Neural cell (in vitro differentiated cells): Measurements from ENCODE around the gene AK2. TPM values are rescaled to one million over a fixed set of nuclear protein-coding genes. Genes with fewer than 3 reads are reported as not detected.

Source experiments
- H2AFZ ChIP-seq: fragments of 200-600, 300-800 bp; sonication (generic), shearing (Covaris generic); 2 replicates; pipeline ENCODE4 v1.6.0; 2014; ENCODE audit warnings: low read depth, mild to moderate bottlenecking, antibody characterized with exemption, low read length, moderate library complexity
- H3F3A ChIP-seq: fragments of 200-600 bp; shearing (Covaris generic); 2 replicates; pipeline ENCODE4 v1.6.1; 2016; ENCODE audit warnings: mild to moderate bottlenecking, moderate library complexity, mixed read lengths, antibody characterized with exemption, low read length; ENCODE audit not compliant: insufficient read depth, poor library complexity, severe bottlenecking
- H3K27ac ChIP-seq: fragments of 200-600, 300-800 bp; sonication (generic), shearing (Covaris generic); 2 replicates; pipeline ENCODE4 v1.5.1; 2014; ENCODE audit warnings: mild to moderate bottlenecking, low read length, moderate library complexity
- H3K27me3 ChIP-seq: fragments of 300-800, 200-600 bp; sonication (generic), shearing (Covaris generic); 2 replicates; pipeline ENCODE4 v1.6.0; 2014; ENCODE audit warnings: mild to moderate bottlenecking, low read depth, low read length, moderate library complexity; ENCODE audit not compliant: insufficient read depth
- H3K36me3 ChIP-seq: fragments of 300-800, 200-600 bp; sonication (generic), shearing (Covaris generic); 2 replicates; pipeline ENCODE4 v1.5.1; 2014; ENCODE audit warnings: mild to moderate bottlenecking, antibody characterized with exemption, low read length, moderate library complexity; ENCODE audit not compliant: insufficient read depth
- H3K4me2 ChIP-seq: fragments of 300-800, 200-600 bp; sonication (generic), shearing (Covaris generic); 2 replicates; pipeline ENCODE4 v1.6.0; 2014; ENCODE audit warnings: mild to moderate bottlenecking, low read length
- H3K4me3 ChIP-seq: fragments of 300-800, 200-600 bp; sonication (generic), shearing (Covaris generic); 2 replicates; pipeline ENCODE4 v1.5.1; 2014; ENCODE audit warnings: mild to moderate bottlenecking, low read length, moderate library complexity
- H3K79me2 ChIP-seq: fragments of 200-600 bp; shearing (Covaris generic); replicated peaks from 2 replicates; pipeline ENCODE4 v1.6.0; 2014; ENCODE audit warnings: mild to moderate bottlenecking, low read length, moderate library complexity; ENCODE audit not compliant: insufficient read depth
- H3K9ac ChIP-seq: fragments of 300-800, 200-600 bp; sonication (generic), shearing (Covaris generic); 2 replicates; pipeline ENCODE4 v1.6.1; 2016; ENCODE audit warnings: mild to moderate bottlenecking, low read length, mixed read lengths
- H3K9me2 ChIP-seq: fragments of 200-600 bp; shearing (Covaris generic); 2 replicates; pipeline ENCODE4 v1.6.1; 2016; ENCODE audit warnings: mild to moderate bottlenecking, low read length, mixed read lengths; ENCODE audit not compliant: insufficient read depth
- H3K9me3 ChIP-seq: fragments of 200-600, 300-800 bp; sonication (generic), shearing (Covaris generic); 2 replicates; pipeline ENCODE4 v1.6.1; 2016; ENCODE audit warnings: mild to moderate bottlenecking, mixed run types, low read length, moderate library complexity, mixed read lengths
- H4K20me1 ChIP-seq: fragments of 200-600 bp; shearing (Covaris generic); 2 replicates; pipeline ENCODE4 v1.6.1; 2016; ENCODE audit warnings: mild to moderate bottlenecking, mixed run types; ENCODE audit not compliant: insufficient read depth
- CTCF ChIP-seq: fragments of 450-650 bp; IDR thresholded peaks from 2 replicates; pipeline ENCODE4 v1.5.1; 2014; ENCODE audit warnings: antibody characterized with exemption, mild to moderate bottlenecking, moderate library complexity; ENCODE audit not compliant: poor library complexity, severe bottlenecking
- MXI1 ChIP-seq: fragments of 450-650 bp; conservative IDR thresholded peaks from 2 replicates; pipeline ENCODE4 v1.6.1; 2014; ENCODE audit warnings: antibody characterized with exemption, mild to moderate bottlenecking; ENCODE audit not compliant: poor library complexity, severe bottlenecking
- POLR2AphosphoS5 ChIP-seq: IDR thresholded peaks from 2 replicates; pipeline ENCODE4 v1.6.1; 2012
- RAD21 ChIP-seq: fragments of 450-650 bp; conservative IDR thresholded peaks from 2 replicates; pipeline ENCODE4 v1.6.1; 2014; ENCODE audit warnings: antibody characterized with exemption, mild to moderate bottlenecking, moderate library complexity
- REST ChIP-seq: IDR thresholded peaks from 2 replicates; pipeline ENCODE4 v1.6.1; 2012; ENCODE audit warnings: borderline replicate concordance
- SMC3 ChIP-seq: fragments of 450-650 bp; conservative IDR thresholded peaks from 2 replicates; pipeline ENCODE4 v1.6.1; 2014; ENCODE audit warnings: antibody characterized with exemption, mild to moderate bottlenecking, moderate library complexity; ENCODE audit not compliant: poor library complexity
- TAF1 ChIP-seq: IDR thresholded peaks from 2 replicates; pipeline ENCODE4 v1.6.1; 2012; ENCODE audit warnings: low read depth
- polyA plus RNA-seq: library from polyadenylated mRNA; depleted of rRNA; stranded (reverse); fragments of >200 nt; gene quantifications from 2 replicates; pipeline ENCODE4 v1.2.3, GENCODE V29; 2014

The AK2 gene
- polyA plus RNA-seq, 1 donor from 2014 or later: 107 TPM

- TF ChIP-seq POLR2AphosphoS5 (no peak), MXI1 (no peak), SMC3 (no peak), CTCF (no peak), TAF1 (no peak)
- no peak overlapping the region for H3K4me3 ChIP-seq
- no peak overlapping the region for H2AFZ ChIP-seq
- H4K20me1 ChIP-seq: no peaks in the 10 kb centered on the region
- no peaks in the 10 kb centered on the region for H3F3A ChIP-seq
- no peaks in the 10 kb centered on the region for H3K27me3 ChIP-seq
- no peak overlapping the region for H3K4me2 ChIP-seq
- H3K79me2 ChIP-seq: no peaks in the 10 kb centered on the region
- H3K9me2 ChIP-seq: no peaks in the 10 kb centered on the region
- H3K27ac ChIP-seq: no peak overlapping the region
- H3K36me3 ChIP-seq: peaks cover 5% of the 10 kb centered on the region
- H3K9me3 ChIP-seq: no peaks in the 10 kb centered on the region
- no peak overlapping the region for H3K9ac ChIP-seq
Observed at GRCh38 chr1:33003657-33004056, 33.0 kb downstream of the AK2 start.

- H3K27ac ChIP-seq: no peak overlapping the region
Observed at GRCh38 chr1:33002006-33002405, 34.7 kb downstream of the AK2 start.

More at GRCh38 chr1:33002006-33002405, 34.7 kb downstream of the AK2 start:
- TF ChIP-seq REST (no peak), TAF1 (no peak), RAD21 (no peak), CTCF (no peak), MXI1 (no peak)
- H3F3A ChIP-seq: no peaks in the 10 kb centered on the region
- no peak overlapping the region for H2AFZ ChIP-seq
- H3K4me3 ChIP-seq: no peak overlapping the region
- H3K9me2 ChIP-seq: no peaks in the 10 kb centered on the region
- no peak overlapping the region for H3K9ac ChIP-seq
- H3K9me3 ChIP-seq: no peaks in the 10 kb centered on the region
- no peaks in the 10 kb centered on the region for H3K79me2 ChIP-seq
- no peak overlapping the region for H3K4me2 ChIP-seq
- H3K27me3 ChIP-seq: no peaks in the 10 kb centered on the region
- no peaks in the 10 kb centered on the region for H4K20me1 ChIP-seq
- H3K36me3 ChIP-seq: no peaks in the 10 kb centered on the region
